Smooth muscle cell (in vitro differentiated cells): ENCODE results near the gene IBA57. TPM values are rescaled to one million over a fixed set of nuclear protein-coding genes. Genes with fewer than 3 reads are reported as not detected.
A peak's percentile ranks its signal among the peaks of the same experiment; 100 is the strongest.

Experiments
- DNase-seq: peaks from one replicate; lab custom pipeline; 2025; ENCODE audit not compliant: unreplicated experiment; lab: John Stamatoyannopoulos, UW
- H2AFZ ChIP-seq: fragments of 200-600 bp; sonication (generic); 2 replicates; pipeline ENCODE4 v1.6.0; 2016; ENCODE audit warnings: antibody characterized with exemption, low read depth, mild to moderate bottlenecking
- H3F3A ChIP-seq: fragments of 200-600 bp; sonication (generic); 2 replicates; pipeline ENCODE4 v1.6.0; 2017; ENCODE audit warnings: antibody characterized with exemption, low read depth
- H3K27ac ChIP-seq: fragments of 200-600 bp; sonication (generic); 2 replicates; pipeline ENCODE4 v1.5.1; 2016; ENCODE audit warnings: low read depth, mild to moderate bottlenecking
- H3K27me3 ChIP-seq: fragments of 200-600 bp; sonication (generic); 2 replicates; pipeline ENCODE4 v1.6.1; 2016; ENCODE audit warnings: low read depth, mild to moderate bottlenecking
- H3K36me3 ChIP-seq: fragments of 200-600 bp; sonication (generic); 2 replicates; pipeline ENCODE4 v1.5.1; 2016; ENCODE audit warnings: low read depth
- H3K4me1 ChIP-seq: fragments of 200-600 bp; sonication (generic); 2 replicates; pipeline ENCODE4 v1.5.1; 2016; ENCODE audit warnings: low read depth
- H3K4me2 ChIP-seq: fragments of 200-600 bp; sonication (generic); 2 replicates; pipeline ENCODE4 v1.6.0; 2016; ENCODE audit warnings: mild to moderate bottlenecking
- H3K4me3 ChIP-seq: fragments of 200-600 bp; sonication (generic); 2 replicates; pipeline ENCODE4 v1.5.1; 2016; ENCODE audit warnings: mild to moderate bottlenecking
- H3K79me2 ChIP-seq: fragments of 200-600 bp; sonication (generic); 2 replicates; pipeline ENCODE4 v1.6.0; 2016; ENCODE audit warnings: low read depth, mild to moderate bottlenecking
- H3K9ac ChIP-seq: fragments of 200-600 bp; sonication (generic); 2 replicates; pipeline ENCODE4 v1.6.0; 2016; ENCODE audit warnings: low read depth
- H3K9me3 ChIP-seq: fragments of 200-600 bp; sonication (generic); replicated peaks from 2 replicates; pipeline ENCODE4 v1.5.1; 2016; ENCODE audit warnings: low read depth
- H4K20me1 ChIP-seq: fragments of 200-600 bp; sonication (generic); 2 replicates; pipeline ENCODE4 v1.6.0; 2016; ENCODE audit warnings: low read depth
- WGBS: methylation state at CpG from one replicate; pipeline ENCODE4 v1.1.7; 2016; ENCODE audit warnings: low lambda C conversion rate; 5-methylcytosine and 5-hydroxymethylcytosine counted together
- polyA plus RNA-seq: library from polyadenylated mRNA; unstranded; fragments of >200 nt; fragmentation: Nextera tagmentation; extraction: Ambion mirVana; gene quantifications from 2 replicates; pipeline ENCODE4 v1.2.1, GENCODE V29; 2016
- total RNA-seq: library from RNA; depleted of rRNA; stranded (reverse); fragments of >200 nt; gene quantifications from 2 replicates; pipeline ENCODE4 v1.2.3, GENCODE V29; 2014
- TF ChIP-seq, protein P1 (sequence below): fragments of 200-600 bp; sonication (generic); IDR thresholded peaks from 2 replicates; pipeline ENCODE4 v1.5.1; 2017; ENCODE audit warnings: borderline replicate concordance, mild to moderate bottlenecking, antibody characterized with exemption; ENCODE audit not compliant: insufficient read depth, poor library complexity, severe bottlenecking

Gene IBA57
- total and polyA plus RNA-seq, 2 experiments from 2014 or later = 1.6 to 1.8 TPM

DNA sequence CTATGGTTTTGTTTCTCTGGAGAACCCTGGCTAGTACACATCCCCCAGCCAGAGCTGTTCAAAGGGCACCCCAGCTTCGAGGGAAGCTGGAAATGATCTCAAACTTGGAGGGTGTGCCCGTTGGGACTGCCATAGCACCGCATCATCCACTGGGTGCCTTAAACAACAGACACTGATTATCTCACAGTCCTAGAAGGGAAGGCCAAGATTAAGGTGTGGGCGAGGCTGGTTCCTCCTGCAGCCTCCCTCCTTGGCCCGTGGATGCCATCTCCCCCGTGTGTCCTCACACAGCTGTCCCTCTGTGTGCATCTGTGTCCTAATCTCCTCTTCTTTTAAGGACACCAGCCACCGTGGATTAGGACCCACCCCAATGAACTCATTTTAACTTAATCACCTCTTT, 4.2 kb upstream of the IBA57 start:
- Histone ChIP-seq H3K27ac (peak overlapping the region; percentile 35), H3K4me3 (no peak overlapping the region), H3K79me2 (no peaks in the 10 kb centered on the region), H4K20me1 (no peaks in the 10 kb centered on the region), H3K36me3 (no peaks in the 10 kb centered on the region), H3K4me2 (no peak overlapping the region), H3K9ac (no peak overlapping the region), H3K9me3 (no peaks in the 10 kb centered on the region), H3F3A (no peaks in the 10 kb centered on the region), H2AFZ (no peak overlapping the region), H3K4me1 (peaks cover 13% of the 10 kb centered on the region), H3K27me3 (no peaks in the 10 kb centered on the region)
- 60% methylated on average over 7 of the region's 7 CpGs for WGBS
- no peak for DNase-seq
- TF ChIP-seq, protein P1, sequence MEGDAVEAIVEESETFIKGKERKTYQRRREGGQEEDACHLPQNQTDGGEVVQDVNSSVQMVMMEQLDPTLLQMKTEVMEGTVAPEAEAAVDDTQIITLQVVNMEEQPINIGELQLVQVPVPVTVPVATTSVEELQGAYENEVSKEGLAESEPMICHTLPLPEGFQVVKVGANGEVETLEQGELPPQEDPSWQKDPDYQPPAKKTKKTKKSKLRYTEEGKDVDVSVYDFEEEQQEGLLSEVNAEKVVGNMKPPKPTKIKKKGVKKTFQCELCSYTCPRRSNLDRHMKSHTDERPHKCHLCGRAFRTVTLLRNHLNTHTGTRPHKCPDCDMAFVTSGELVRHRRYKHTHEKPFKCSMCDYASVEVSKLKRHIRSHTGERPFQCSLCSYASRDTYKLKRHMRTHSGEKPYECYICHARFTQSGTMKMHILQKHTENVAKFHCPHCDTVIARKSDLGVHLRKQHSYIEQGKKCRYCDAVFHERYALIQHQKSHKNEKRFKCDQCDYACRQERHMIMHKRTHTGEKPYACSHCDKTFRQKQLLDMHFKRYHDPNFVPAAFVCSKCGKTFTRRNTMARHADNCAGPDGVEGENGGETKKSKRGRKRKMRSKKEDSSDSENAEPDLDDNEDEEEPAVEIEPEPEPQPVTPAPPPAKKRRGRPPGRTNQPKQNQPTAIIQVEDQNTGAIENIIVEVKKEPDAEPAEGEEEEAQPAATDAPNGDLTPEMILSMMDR = no peak

DNA sequence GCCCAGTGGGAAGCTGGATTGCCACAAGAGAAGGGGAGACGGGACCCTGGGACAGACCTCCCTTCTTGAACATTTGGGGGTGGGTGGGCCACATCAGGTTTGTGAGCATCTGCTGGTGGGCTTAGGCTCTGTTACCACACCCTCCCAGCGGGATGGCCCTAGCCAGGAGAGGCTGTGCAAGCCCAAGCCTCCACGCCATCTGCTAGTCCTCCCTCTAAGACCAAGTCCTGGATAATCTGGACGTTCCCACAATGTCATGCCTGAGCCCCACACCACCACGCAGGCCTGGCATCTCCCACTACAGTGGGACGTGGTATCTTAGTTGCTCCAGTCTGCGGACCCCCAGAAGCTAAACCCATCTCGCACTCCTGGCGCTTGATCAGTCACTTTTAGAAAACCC, 3.7 kb upstream of the IBA57 start:
- Histone ChIP-seq H4K20me1 (no peaks in the 10 kb centered on the region), H3K4me1 (peaks cover 13% of the 10 kb centered on the region), H2AFZ (no peak overlapping the region), H3K4me3 (no peak overlapping the region), H3K9me3 (no peaks in the 10 kb centered on the region), H3K79me2 (peaks cover 3% of the 10 kb centered on the region), H3K4me2 (no peak overlapping the region), H3K36me3 (no peaks in the 10 kb centered on the region), H3K27me3 (no peaks in the 10 kb centered on the region), H3F3A (no peaks in the 10 kb centered on the region), H3K9ac (no peak overlapping the region), H3K27ac (peak overlapping the region; percentile 35)
- TF ChIP-seq, protein P1 = no peak
- no peak for DNase-seq
- WGBS = 93% methylated on average over 9 of the region's 9 CpGs

GRCh38 chr1:228162286-228163006, 3.2 kb upstream of the IBA57 start:
- Histone ChIP-seq H3K27ac (peak overlapping the region; percentile 63), H3F3A (no peaks in the 10 kb centered on the region), H2AFZ (no peak overlapping the region), H3K4me3 (no peak overlapping the region), H4K20me1 (no peaks in the 10 kb centered on the region), H3K79me2 (peaks cover 5% of the 10 kb centered on the region), H3K27me3 (no peaks in the 10 kb centered on the region), H3K4me1 (peaks cover 13% of the 10 kb centered on the region), H3K4me2 (peak overlapping the region; percentile 16), H3K9ac (no peak overlapping the region), H3K9me3 (no peaks in the 10 kb centered on the region), H3K36me3 (no peaks in the 10 kb centered on the region)
- 72% methylated on average over 14 of the region's 14 CpGs for WGBS
- TF ChIP-seq, protein P1 = no peak
- no peak for DNase-seq
